NCI-H1048 (cell line): ENCODE data around the gene ZDHHC15.
"Not testable (repeated sequence)": the region's sequence is repeated elsewhere in the genome, so short reads cannot be mapped to it uniquely, and the experiment has no call there.

Source experiments
- DNase-seq: peaks from one replicate; lab custom pipeline; 2025; lab: John Stamatoyannopoulos, UW

ZDHHC15 gene, protein sequence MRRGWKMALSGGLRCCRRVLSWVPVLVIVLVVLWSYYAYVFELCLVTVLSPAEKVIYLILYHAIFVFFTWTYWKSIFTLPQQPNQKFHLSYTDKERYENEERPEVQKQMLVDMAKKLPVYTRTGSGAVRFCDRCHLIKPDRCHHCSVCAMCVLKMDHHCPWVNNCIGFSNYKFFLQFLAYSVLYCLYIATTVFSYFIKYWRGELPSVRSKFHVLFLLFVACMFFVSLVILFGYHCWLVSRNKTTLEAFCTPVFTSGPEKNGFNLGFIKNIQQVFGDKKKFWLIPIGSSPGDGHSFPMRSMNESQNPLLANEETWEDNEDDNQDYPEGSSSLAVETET

GRCh38 chrX:75522565-75523431, at the start of gene ZDHHC15:
Gene ZDHHC15, minus strand, starts transcription at chrX:75523037. Its CDS starts 13 bp downstream, at chrX:75523024.
- no peak for DNase-seq

DNA sequence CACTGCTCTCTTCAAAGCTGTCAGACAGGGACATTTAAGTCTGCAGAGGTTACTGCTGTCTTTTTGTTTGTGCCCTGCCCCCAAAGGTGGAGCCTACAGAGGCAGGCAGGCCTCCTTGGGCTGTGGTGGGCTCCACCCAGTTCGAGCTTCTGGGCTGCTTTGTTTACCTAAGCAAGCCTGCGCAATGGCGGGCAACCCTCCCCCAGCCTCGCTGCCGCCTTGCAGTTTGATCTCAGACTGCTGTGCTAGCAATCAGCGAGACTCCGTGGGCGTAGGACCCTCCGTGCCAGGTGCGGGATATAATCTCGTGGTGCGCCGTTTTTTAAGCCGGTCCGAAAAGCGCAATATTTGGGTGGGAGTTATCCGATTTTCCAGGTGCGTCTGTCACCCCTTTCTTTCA, 37.7 kb upstream of the ZDHHC15 start:
- DNase-seq, result not testable (repeated sequence)

- no peak for DNase-seq
Measured at GRCh38 chrX:75547783-75548182, 24.9 kb upstream of the ZDHHC15 start.

GRCh38 chrX:75546724-75547511, 24.1 kb upstream of the ZDHHC15 start:
- DNase-seq, result no peak

DNA sequence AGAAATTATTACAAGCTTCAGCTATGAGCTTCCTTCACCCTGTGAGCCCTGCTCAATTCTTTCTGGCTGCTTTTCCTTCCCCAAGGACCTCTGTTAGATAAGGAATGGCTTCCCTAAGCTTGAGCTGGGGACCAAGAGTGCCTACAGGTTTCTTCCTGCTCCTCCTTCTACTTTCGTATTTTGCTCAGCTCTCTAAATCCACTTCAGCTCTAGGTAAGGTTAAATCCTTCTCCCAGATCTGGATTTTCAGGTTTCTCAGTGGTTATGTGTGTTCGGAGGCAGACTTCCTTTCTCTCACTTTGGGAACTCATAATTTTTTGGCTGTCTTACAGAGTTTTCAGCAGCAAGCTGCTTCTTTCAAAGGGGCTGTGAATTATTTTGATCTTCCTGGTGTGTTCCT, 21.9 kb upstream of the ZDHHC15 start:
- no peak for DNase-seq

GRCh38 chrX:75483933-75484332, 38.9 kb downstream of the ZDHHC15 start:
- DNase-seq, result no peak

- DNase-seq, result not testable (repeated sequence)
Measured at GRCh38 chrX:75461780-75462179, 61.1 kb downstream of the ZDHHC15 start.

DNA sequence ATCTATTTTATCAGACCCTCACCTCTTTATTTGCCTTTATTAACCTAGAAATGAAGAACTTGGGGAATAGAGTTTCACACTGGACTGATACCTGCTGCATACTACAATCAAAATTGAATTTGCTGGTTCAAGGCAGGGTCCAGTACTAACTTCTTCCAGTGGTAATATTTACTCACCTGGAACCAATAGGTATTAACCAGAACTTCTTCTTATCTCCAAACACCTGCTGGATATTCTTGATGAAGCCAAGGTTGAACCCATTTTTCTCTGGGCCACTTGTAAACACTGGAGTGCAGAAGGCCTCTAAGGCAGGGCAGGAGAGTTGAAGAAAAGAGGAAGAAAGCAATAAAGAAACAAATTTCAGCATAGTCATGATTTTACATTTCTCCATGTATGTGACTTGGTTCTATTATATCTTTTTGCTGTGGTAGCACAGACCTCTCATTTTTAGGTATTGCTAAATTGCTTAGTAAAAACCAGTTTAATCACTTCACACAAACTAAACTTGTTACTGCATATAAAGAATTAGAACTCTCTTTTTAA, 101.1 kb downstream of the ZDHHC15 start:
- no peak for DNase-seq

GRCh38 chrX:75407153-75407552, 115.7 kb downstream of the ZDHHC15 start:
- not testable (repeated sequence) for DNase-seq

DNA sequence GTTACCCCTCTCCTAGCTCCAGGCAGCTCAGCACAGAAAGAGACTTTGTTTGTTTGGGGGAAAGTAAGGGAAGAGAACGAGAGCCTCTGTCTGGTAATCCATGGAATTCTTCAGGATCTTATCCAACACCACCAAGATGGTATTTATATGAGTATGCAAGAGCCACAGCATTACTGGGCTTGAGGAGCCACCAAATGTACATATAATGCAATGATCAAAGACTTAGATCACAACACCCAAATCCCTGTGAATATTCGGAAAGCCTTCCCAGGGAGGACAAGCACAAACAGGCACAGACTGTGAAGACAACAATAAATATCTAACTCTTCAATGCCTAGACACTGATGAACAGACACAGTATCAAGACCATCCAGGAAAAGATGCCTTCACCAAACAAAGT, 132.4 kb downstream of the ZDHHC15 start:
- no peak for DNase-seq

DNA sequence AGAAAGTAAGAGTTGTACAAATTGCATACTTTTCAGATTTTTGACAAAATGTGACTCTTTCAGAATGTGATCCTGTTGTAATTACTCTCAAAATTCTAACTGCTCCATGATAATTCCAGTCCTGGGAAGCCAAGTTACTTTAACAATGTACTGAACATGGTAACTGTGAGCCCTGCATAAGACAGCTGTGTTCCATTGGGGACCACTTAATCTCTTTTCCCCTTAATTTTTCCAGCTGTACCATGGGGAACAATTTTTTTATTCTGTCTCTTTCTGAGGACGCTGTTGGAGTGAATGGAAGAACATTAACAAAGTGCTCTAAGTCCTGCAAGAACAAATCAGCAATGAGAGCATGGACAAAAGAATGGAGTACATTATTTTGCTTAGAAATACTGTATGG, 153.1 kb downstream of the ZDHHC15 start:
- DNase-seq, result no peak

- DNase-seq, result no peak
Measured at GRCh38 chrX:75366861-75367260, 156.0 kb downstream of the ZDHHC15 start.

DNA sequence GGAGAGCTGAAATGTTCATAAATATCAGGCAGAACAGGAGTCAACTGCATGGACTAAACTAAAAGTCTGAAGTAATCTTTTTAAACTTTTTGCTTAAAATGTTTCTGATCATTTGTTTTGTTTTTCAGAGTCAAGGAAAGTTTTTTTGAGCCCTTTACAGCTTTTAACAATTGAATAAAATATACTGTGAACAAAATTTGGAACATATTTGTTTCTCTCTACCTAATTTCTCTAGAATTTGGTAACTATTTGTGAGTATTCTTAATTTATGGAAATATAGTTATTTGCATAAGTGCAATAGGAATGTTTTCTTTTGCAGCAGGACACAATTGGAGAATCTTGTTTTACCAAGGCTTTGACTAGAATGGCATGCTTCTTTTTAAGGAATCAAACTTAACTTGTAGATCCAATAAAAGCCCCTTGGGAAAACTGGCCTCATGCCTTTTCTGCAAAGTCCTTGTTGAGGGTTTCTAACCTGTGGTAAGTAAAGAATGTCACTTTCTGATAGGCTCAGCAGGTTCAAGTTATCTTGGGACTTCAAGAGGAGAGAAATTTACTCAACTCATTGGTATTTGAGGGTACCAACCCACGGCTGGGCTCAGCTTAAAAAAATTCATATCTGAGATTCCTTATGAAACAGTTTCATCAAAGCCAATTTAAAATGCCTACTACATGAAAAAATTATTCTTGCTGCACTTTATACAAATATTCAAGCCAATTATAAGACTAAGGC, 157.4 kb downstream of the ZDHHC15 start:
- no peak for DNase-seq

DNA sequence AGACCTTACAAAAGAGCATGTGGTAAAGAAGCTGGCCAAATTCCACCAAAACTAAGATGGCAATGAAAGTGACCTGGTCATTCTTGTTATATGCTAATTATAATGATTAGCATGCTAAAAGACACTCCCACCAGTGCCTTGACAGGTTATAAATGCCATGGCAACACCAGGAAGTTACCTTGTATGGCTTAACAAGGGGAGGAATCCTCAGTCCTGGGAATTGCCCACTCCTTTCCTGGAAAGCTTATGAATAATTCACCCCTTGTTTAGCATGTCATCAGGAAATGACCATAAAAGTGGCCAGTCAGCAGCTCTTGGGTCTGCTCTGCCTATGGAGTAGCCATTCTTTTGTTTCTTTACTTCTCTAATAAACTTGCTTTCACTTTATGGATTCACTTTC, 161.0 kb downstream of the ZDHHC15 start:
- no peak for DNase-seq

DNA sequence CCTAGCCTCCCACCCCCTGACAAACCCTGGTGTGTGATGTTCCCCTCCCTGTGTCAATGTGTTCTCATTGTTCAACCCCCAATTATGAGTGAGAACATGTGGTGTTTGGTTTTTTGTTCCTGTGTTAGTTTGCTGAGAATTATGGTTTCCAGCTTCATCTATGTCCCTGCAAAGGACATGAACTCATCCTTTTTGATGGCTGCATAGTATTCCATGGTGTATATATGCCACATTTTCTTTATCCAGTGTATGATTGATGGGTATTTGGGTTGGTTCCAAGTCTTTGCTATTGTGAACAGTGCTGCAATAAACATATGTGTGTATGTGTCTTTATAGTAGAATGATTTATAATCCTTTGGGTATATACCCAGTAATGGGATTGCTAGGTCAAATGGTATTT, 174.2 kb downstream of the ZDHHC15 start:
- not testable (repeated sequence) for DNase-seq

GRCh38 chrX:75337525-75337924, 185.3 kb downstream of the ZDHHC15 start:
- DNase-seq, result no peak

DNA sequence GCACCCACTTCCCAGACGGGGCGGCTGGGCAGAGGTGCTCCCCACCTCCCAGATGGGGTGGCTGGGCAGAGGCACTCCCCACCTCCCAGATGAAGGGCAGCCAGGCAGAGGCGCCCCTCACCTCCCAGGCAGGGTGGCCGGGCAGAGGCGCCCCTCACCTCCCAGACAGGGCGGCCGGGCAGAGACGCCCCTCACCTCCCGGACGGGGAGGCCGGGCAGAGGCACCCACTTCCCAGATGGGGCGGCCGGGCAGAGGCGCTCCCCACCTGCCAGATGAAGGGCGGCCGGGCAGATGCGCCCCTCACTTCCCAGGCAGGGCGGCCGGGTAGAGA, 187.7 kb downstream of the ZDHHC15 start:
- DNase-seq, result no peak

DNA sequence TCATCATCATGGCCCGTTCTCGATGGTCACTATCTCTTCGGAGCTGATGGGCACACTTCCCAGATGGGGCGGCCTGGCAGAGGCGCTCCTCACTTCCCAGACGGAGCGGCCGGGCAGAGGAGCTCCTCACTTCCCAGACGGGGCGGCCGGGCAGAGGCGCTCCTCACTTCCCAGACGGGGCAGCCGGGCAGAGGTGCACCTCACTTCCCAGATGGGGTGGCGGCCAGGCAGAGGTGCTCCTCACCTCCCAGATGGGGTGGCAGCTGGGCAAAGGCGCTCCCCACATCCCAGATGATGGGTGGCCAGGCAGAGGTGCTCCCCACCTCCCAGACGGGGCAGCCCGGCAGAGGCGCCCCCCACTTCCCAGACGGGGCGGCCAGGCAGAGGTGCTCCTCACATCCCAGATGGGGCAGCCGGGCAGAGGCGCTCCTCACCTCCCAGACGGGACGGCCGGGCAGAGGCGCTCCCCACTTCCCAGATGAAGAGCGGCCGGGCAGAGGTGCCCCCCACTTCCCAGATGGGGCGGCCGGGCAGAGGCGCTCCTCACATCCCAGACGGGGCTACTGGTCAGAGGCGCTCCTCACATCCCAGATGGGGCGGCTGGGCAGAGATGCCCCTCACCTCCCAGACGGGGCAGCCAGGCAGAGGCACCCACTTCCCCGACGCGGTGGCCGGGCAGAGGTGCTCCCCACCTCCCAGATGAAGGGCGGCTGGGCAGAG, 188.3 kb downstream of the ZDHHC15 start:
- DNase-seq, result not testable (repeated sequence)

- DNase-seq, result no peak
Measured at GRCh38 chrX:75327607-75328006, 195.2 kb downstream of the ZDHHC15 start.
